ENCODE data around the gene REEP5.
"Not testable (repeated sequence)": the region's sequence is repeated elsewhere in the genome, so short reads cannot be mapped to it uniquely, and the experiment has no call there.

Gene REEP5

GRCh38 chr5:112883192-112883591 is 38.8 kb downstream of the REEP5 start:
- no peak for DNase-seq

- no peak for DNase-seq
Measured at GRCh38 chr5:112880219-112880964, 41.6 kb downstream of the REEP5 start.

- no peak for DNase-seq
Measured at GRCh38 chr5:112878760-112879159, 43.3 kb downstream of the REEP5 start.

GRCh38 chr5:112878101-112878500 is 43.9 kb downstream of the REEP5 start:
- no peak for DNase-seq

- no peak for DNase-seq
Measured at GRCh38 chr5:112876362-112876761, 45.7 kb downstream of the REEP5 start.

GRCh38 chr5:112870966-112871365 is 51.1 kb downstream of the REEP5 start:
- DNase-seq: no peak

GRCh38 chr5:112869948-112870347 is 52.1 kb downstream of the REEP5 start:
- DNase-seq: no peak

- no peak for DNase-seq
Measured at GRCh38 chr5:112867411-112867810, 54.6 kb downstream of the REEP5 start.

GRCh38 chr5:112866739-112867138 is 55.3 kb downstream of the REEP5 start:
- DNase-seq: no peak

- no peak for DNase-seq
Measured at GRCh38 chr5:112865128-112865527, 56.9 kb downstream of the REEP5 start.

GRCh38 chr5:112863549-112863948 is 58.5 kb downstream of the REEP5 start:
- DNase-seq: no peak

- no peak for DNase-seq
Measured at GRCh38 chr5:112862085-112862484, 59.9 kb downstream of the REEP5 start.

GRCh38 chr5:112861638-112861985 is 60.4 kb downstream of the REEP5 start:
- no peak for DNase-seq

GRCh38 chr5:112860929-112861637 is 60.9 kb downstream of the REEP5 start, which contains the start of gene SRP19:
TSS of gene SRP19 (plus strand) at chr5:112861287. CDS start at chr5:112861377, 90 bp downstream.
- peak; percentile 98 for DNase-seq

GRCh38 chr5:112860571-112860928 is 61.5 kb downstream of the REEP5 start:
- DNase-seq: not testable (repeated sequence)

GRCh38 chr5:112857866-112858265 is 64.2 kb downstream of the REEP5 start:
- DNase-seq: no peak

- no peak for DNase-seq
Measured at GRCh38 chr5:112854651-112855050, 67.4 kb downstream of the REEP5 start.

GRCh38 chr5:112849912-112850311 is 72.1 kb downstream of the REEP5 start:
- no peak for DNase-seq

- DNase-seq: peak; percentile 74
Measured at GRCh38 chr5:112848116-112848811, 73.8 kb downstream of the REEP5 start.

- no peak for DNase-seq
Measured at GRCh38 chr5:112847306-112847705, 74.7 kb downstream of the REEP5 start.

- DNase-seq: no peak
Measured at GRCh38 chr5:112846556-112846955, 75.5 kb downstream of the REEP5 start.

- DNase-seq: no peak
Measured at GRCh38 chr5:112844489-112844888, 77.5 kb downstream of the REEP5 start.

GRCh38 chr5:112833971-112834370 is 88.1 kb downstream of the REEP5 start:
- DNase-seq: no peak

- no peak for DNase-seq
Measured at GRCh38 chr5:112830378-112830777, 91.6 kb downstream of the REEP5 start.

Data from suppressor macrophage treated with lipopolysaccharide for 4 hours (primary cell).